Measurements from ENCODE around the gene TEPSIN. TPM values are rescaled to one million over a fixed set of nuclear protein-coding genes. Genes with fewer than 3 reads are reported as not detected.

The TEPSIN gene
- total RNA-seq, 2 donors from 2014 or later: 84.1 to 90.9 TPM

DNA sequence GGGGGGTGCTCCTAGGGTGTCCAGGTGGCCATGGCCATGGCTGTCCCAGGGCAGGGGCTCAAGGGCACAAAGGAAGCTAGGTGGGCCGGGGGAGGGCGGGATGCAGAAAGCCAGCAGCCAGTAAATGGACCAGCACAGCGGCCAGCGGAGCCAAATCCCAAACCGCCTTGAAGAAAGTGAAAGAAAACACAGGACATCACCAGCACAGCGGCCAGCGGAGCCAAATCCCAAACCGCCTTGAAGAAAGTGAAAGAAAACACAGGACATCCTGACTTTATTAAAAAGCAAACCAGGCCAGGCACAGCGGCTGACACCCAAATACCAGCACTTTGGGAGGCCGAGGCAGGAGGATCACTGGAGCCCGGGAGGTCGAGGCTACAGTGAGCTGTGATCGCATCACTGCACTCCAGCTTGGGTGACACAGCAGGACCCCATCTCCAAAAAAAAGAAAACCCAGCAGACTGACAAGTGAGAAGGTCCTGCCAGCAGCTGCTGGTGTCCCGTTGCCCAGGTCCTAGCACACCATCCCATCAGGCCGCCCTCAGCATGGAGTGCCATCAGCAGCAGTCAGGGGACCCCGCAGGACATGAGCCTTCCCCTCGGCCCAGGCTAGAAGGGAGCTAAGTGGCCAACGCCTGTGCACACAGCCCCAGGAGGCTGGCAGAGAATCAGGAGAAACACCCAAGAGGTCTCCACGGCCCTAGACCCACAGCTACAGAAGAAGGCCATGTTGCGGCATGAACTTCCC lies 39.3 kb upstream of the TEPSIN start:
- DNase-seq: no peak
- no peak overlapping the region for H3K4me3 Mint-ChIP-seq
- no peak for ATAC-seq
- H3K9me3 ChIP-seq (ENCODE audit: control insufficient read depth, low read length, poor library complexity, severe bottlenecking): no peaks in the 10 kb centered on the region
- no peaks in the 10 kb centered on the region for H3K27me3 Mint-ChIP-seq
- no peaks in the 10 kb centered on the region for H3K36me3 Mint-ChIP-seq (ENCODE audit: low read depth)
- no peak overlapping the region for H3K27ac Mint-ChIP-seq
- peaks cover 8% of the 10 kb centered on the region for H3K4me1 Mint-ChIP-seq

DNA sequence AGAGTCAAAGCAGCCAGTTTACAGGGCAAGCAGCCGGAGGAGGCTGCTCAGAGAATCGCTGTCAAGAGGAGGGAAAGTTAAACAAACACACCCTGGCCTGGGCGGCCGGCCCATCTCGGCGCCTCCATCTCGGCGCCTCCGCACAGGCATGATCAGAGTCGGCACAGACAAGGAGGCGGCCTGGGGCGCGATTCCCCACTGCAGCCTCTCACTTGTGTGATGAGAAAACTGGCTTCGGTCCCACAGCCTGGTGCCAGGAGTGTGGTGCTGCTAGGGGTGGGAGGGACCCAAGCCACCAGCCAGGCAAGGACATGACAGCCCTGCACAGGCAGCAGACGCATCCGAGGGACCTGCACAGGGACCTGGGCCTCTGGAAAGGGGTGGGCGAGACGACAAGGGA lies 38.6 kb upstream of the TEPSIN start:
- Mint-ChIP-seq H3K36me3 (ENCODE audit: low read depth) (no peaks in the 10 kb centered on the region), H3K4me3 (no peak overlapping the region), H3K4me1 (peaks cover 12% of the 10 kb centered on the region), H3K27me3 (no peaks in the 10 kb centered on the region), H3K27ac (peak overlapping the region; percentile 71)
- H3K9me3 ChIP-seq (ENCODE audit: control insufficient read depth, low read length, poor library complexity, severe bottlenecking): no peaks in the 10 kb centered on the region
- ATAC-seq (no peak), DNase-seq (no peak)

DNA sequence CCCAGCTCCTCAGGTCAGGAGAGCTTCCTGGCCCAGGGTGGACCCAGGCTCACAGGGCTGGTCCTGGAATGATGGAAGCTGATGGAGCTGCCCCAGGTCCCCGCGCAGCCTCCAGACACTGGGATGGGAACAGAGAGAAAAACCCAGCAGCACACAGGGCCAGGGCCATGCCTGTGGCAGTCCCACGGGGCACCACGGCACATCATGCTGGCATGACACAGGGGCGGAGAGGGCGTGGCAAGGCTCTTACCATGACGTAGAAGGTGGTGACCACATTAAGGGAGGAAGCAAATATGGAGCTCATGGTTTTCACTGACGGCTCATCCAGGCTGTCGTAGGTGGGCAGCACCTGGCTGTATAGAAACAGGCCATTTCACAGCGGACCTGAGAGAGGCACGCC lies 37.9 kb upstream of the TEPSIN start:
- Mint-ChIP-seq H3K4me1 (peaks cover 12% of the 10 kb centered on the region), H3K27ac (peak overlapping the region; percentile 71), H3K36me3 (ENCODE audit: low read depth) (no peaks in the 10 kb centered on the region), H3K4me3 (no peak overlapping the region), H3K27me3 (no peaks in the 10 kb centered on the region)
- ATAC-seq (no peak), DNase-seq (no peak)
- H3K9me3 ChIP-seq (ENCODE audit: control insufficient read depth, low read length, poor library complexity, severe bottlenecking): no peaks in the 10 kb centered on the region

DNA sequence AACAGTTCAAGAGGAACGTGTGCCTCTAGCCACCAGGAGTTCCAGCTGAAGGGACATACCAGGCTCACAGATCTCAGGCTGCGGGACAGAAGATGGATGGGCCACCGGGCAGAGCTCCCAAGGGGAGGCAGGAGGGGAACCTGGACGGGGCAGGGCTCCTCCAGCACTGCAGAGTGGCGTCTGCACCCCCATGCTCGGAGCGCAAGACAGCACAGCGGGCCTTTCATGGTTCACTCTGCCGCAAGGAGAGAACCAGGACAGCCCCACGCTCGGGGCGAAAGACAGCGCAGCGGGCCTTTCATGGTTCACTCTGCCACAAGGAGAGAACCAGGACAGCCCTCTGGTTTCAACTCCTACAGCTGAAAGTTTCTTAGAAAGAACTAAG lies 35.6 kb upstream of the TEPSIN start:
- ATAC-seq (no peak), DNase-seq (no peak)
- Mint-ChIP-seq H3K27ac (no peak overlapping the region), H3K4me1 (peaks cover 12% of the 10 kb centered on the region), H3K36me3 (ENCODE audit: low read depth) (no peaks in the 10 kb centered on the region), H3K27me3 (no peaks in the 10 kb centered on the region), H3K4me3 (no peak overlapping the region)
- no peaks in the 10 kb centered on the region for H3K9me3 ChIP-seq (ENCODE audit: control insufficient read depth, low read length, poor library complexity, severe bottlenecking)

DNA sequence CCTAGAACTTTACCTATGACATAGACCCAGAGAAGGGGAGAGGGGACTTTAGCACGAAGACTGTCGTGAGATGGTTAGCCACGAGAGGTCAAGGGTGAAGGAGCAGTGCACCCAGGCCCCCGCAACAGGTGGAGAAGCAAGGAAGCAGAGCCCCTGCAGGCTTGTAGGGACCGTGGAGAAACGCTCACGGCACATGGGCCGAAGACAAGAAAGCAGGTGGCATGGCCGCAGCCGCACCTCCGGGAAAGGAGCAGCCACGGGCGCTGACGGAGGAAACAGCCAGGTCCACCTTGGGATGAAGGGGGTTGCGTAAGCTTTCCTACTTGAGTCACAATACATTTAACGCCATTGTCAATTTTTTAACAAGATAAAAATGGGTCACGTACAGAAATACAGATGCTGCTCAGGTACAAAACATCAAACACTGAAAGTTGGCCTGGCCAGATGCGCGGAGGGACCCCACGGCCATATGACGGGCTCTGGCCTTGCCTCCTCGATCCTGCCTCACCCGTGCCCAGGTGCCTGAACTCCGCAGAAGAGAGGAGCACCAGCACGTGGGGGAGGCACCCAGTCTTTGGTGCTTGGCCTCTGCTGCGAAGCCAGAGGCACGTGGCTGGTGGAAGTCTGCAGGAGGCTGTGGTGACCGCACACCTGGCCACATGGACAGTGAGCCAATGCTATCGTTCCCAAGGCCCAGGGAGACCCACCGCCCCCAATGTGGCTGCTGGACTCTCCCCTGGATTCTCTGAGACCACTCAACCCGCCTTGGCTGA lies 35.0 kb upstream of the TEPSIN start:
- no peak overlapping the region for H3K4me3 Mint-ChIP-seq
- no peaks in the 10 kb centered on the region for H3K27me3 Mint-ChIP-seq
- H3K4me1 Mint-ChIP-seq: peaks cover 13% of the 10 kb centered on the region
- ATAC-seq (no peak), DNase-seq (no peak)
- H3K9me3 ChIP-seq (ENCODE audit: control insufficient read depth, low read length, poor library complexity, severe bottlenecking): no peaks in the 10 kb centered on the region
- H3K27ac Mint-ChIP-seq: no peak overlapping the region
- H3K36me3 Mint-ChIP-seq (ENCODE audit: low read depth): peaks cover 1% of the 10 kb centered on the region

DNA sequence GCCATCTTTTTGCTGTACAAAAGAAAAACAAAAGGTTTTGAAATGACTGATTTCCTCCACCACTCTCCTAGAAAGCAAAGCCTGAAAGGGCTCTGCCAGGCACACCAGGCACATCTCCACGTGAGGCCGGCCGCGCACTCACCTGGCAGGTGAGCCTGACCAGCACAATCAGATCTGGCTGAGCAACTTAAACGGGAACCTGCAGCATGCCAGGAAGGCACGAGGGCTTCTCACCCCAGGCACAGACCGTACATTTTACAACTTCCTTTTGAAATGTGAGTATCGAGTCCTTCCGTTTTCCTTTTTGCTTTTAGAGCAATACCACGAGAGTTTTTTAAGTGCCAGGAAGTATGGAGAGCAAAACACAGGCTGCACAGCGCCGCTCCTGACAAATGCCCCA lies 33.8 kb upstream of the TEPSIN start:
- ATAC-seq (no peak), DNase-seq (no peak)
- H3K4me1 Mint-ChIP-seq: peaks cover 20% of the 10 kb centered on the region
- no peaks in the 10 kb centered on the region for H3K27me3 Mint-ChIP-seq
- H3K27ac Mint-ChIP-seq: peak overlapping the region; percentile 65
- H3K4me3 Mint-ChIP-seq: peak overlapping the region; percentile 45
- peaks cover 4% of the 10 kb centered on the region for H3K36me3 Mint-ChIP-seq (ENCODE audit: low read depth)
- no peaks in the 10 kb centered on the region for H3K9me3 ChIP-seq (ENCODE audit: control insufficient read depth, low read length, poor library complexity, severe bottlenecking)

DNA sequence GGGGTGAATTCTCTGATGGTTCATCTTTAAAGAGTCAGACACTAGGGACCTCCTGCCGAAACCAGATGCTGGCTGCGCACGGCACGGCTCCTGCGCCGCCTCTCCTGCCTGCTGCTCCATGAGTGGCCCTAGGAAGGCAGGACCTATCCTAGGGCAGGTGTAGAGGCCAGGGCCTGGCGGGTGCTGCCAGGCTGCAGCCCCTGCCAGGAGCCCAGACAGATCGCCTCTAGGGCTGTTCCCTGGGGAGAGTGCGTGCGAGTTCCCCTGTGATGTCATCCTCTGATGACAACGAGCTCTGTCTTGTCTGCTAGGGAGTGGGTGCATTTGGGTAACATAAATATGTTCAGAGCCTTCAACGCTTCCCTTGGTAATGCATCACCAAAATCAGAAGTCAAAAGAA lies 32.4 kb upstream of the TEPSIN start:
- H3K27ac Mint-ChIP-seq: no peak overlapping the region
- H3K36me3 Mint-ChIP-seq (ENCODE audit: low read depth): peaks cover 4% of the 10 kb centered on the region
- peaks cover 20% of the 10 kb centered on the region for H3K4me1 Mint-ChIP-seq
- ATAC-seq: no peak
- H3K27me3 Mint-ChIP-seq: no peaks in the 10 kb centered on the region
- H3K4me3 Mint-ChIP-seq: no peak overlapping the region
- DNase-seq: no peak
- no peaks in the 10 kb centered on the region for H3K9me3 ChIP-seq (ENCODE audit: control insufficient read depth, low read length, poor library complexity, severe bottlenecking)

DNA sequence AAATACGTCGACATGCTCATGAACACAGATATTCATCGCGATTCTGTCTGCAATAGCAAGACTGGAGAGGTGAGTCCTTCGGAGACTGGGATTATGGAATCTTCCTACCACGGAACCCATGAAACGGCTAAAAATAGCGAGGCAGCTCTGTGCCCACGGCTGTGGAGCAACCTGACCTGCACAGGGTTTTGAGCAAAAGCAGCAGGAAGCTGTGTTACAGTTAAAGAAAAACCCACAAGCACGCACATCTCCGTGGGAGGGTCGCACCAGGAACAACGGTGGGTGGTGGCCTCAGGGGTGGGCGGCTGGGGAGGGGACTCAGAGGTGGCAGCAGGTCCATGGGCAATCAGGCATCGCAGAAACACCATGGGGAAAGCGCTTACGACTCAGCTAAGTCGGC lies 31.4 kb upstream of the TEPSIN start:
- ATAC-seq (no peak), DNase-seq (no peak)
- Mint-ChIP-seq H3K4me1 (peaks cover 20% of the 10 kb centered on the region), H3K36me3 (ENCODE audit: low read depth) (peaks cover 4% of the 10 kb centered on the region), H3K4me3 (no peak overlapping the region), H3K27me3 (no peaks in the 10 kb centered on the region), H3K27ac (no peak overlapping the region)
- no peaks in the 10 kb centered on the region for H3K9me3 ChIP-seq (ENCODE audit: control insufficient read depth, low read length, poor library complexity, severe bottlenecking)

DNA sequence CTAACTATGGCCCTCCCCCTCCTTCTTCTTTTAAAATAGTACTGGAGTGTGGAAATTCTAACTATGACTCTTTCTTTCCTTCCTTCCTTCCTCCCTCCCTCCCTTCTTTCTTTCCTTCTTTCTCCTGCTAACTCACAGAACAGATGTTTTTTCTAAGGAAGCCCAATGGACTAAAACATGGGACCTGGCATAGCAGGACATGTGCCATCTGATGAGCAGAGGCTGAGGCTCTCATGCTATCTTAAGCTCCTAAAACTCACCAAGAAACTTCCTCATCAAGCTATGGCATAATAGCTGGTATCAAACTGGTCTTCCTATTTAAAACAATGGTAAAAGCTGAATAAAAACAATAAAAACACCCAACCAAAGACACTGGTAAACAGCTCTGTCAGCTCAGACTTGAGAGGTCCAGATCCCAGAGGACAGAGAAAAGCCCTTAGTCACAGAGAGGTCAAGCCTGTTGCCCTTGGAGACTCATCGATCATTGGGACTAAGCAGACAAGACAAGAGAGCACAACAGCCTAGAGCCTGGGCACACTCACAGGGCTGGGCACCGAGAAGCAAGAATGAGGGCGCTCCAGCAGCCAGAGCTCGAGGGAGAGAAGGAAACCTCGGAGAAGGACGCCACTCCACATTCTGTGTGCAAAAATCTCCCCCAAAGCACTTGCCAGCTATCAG lies 28.7 kb upstream of the TEPSIN start:
- Mint-ChIP-seq H3K36me3 (ENCODE audit: low read depth) (peaks cover 4% of the 10 kb centered on the region), H3K27me3 (no peaks in the 10 kb centered on the region), H3K4me3 (no peak overlapping the region), H3K4me1 (peaks cover 14% of the 10 kb centered on the region), H3K27ac (no peak overlapping the region)
- H3K9me3 ChIP-seq (ENCODE audit: control insufficient read depth, low read length, poor library complexity, severe bottlenecking): no peaks in the 10 kb centered on the region
- DNase-seq (no peak), ATAC-seq (no peak)

DNA sequence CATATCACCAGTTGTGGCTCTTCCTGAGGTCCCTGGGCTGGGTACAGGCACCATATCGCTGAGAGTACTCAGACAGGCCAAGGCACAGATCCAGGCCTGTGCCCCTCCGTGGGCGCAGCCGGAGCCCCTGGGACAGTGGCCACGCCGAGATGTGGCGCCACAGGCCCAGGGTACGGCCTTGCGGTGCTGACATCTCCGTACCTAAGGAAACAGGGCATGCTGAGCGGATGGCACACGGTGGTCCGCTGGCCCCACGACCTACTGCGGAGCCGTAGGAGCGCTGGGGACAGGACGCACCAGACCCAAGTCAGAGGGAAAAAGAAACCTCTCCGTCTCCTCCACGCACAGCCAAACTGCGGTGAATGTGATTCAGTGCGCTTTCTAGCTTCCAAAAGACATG lies 26.7 kb upstream of the TEPSIN start:
- DNase-seq: no peak
- peaks cover 4% of the 10 kb centered on the region for H3K36me3 Mint-ChIP-seq (ENCODE audit: low read depth)
- peak overlapping the region; percentile 78 for H3K27ac Mint-ChIP-seq
- no peaks in the 10 kb centered on the region for H3K9me3 ChIP-seq (ENCODE audit: control insufficient read depth, low read length, poor library complexity, severe bottlenecking)
- H3K4me3 Mint-ChIP-seq: no peak overlapping the region
- ATAC-seq: no peak
- H3K27me3 Mint-ChIP-seq: no peaks in the 10 kb centered on the region
- H3K4me1 Mint-ChIP-seq: peaks cover 12% of the 10 kb centered on the region

DNA sequence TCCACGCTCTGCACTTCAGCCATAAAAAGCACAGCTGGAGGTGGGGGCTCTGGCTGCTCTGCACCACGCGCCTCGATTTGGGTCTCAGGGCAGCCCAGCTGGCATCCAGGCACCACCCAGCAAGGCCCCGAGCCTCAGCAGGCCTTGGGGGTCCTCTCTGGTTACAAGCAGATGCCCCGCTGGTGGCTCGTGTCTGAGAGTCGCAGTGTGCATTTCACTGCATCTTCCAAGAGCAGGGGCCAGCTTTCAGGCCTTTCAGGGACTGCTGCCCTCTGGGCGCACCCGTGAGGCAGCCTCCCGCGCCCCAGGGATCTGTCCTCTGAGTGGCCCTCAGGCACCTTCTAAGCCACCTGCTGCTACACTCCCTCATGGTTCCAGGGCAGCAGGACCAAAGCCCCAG lies 25.8 kb upstream of the TEPSIN start:
- Mint-ChIP-seq H3K27me3 (no peaks in the 10 kb centered on the region), H3K4me1 (peaks cover 12% of the 10 kb centered on the region), H3K4me3 (no peak overlapping the region), H3K27ac (no peak overlapping the region), H3K36me3 (ENCODE audit: low read depth) (peaks cover 4% of the 10 kb centered on the region)
- no peak for ATAC-seq
- no peaks in the 10 kb centered on the region for H3K9me3 ChIP-seq (ENCODE audit: control insufficient read depth, low read length, poor library complexity, severe bottlenecking)
- DNase-seq: no peak

DNA sequence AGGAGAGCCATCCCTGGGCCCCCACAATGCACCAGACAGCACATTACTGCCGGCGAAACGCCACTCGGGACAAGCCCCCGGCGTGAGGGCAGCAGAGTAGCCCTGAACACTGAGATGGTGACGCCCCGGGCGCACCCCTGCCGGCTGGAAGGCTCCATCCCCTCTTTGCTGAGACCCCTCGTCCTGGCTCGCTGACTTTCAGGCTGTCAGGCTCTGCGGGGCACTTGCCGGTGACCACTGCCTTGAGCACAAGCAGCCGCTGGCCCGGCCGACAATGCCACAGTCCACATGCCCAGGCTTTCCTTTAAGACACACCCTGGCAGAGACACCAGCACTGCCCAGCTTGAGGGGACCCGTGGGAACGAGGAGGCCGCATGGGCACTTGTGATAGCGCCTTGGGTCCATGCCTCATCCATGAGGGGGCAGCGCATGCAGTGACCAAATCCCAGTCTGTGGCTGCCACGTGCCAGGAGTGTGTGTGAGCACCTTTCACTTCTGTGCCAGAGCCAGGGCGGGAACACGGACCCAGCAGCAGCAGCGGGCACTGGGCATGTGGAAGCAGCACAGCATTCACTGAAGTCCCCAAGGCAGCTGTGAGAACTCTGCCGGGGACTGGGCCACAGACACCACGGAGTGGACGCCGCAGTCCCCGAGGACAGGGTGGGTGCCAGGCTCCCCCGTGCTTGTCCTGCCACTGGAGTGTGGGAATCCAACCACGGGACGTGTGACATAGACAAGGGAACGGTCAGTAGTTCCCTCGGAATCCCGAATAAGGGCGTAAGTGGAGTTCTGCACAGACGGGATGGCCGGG lies 24.7 kb upstream of the TEPSIN start:
- H3K9me3 ChIP-seq (ENCODE audit: control insufficient read depth, low read length, poor library complexity, severe bottlenecking): no peaks in the 10 kb centered on the region
- Mint-ChIP-seq H3K36me3 (ENCODE audit: low read depth) (no peaks in the 10 kb centered on the region), H3K27ac (no peak overlapping the region), H3K4me1 (peaks cover 7% of the 10 kb centered on the region), H3K27me3 (no peaks in the 10 kb centered on the region), H3K4me3 (no peak overlapping the region)
- no peak for ATAC-seq
- DNase-seq: no peak
